Skeletal muscle tissue (tissue), 4 donors: ENCODE results near the gene ANKRD18B. TPM values are rescaled to one million over a fixed set of nuclear protein-coding genes. Genes with fewer than 3 reads are reported as not detected.
"Not testable (repeated sequence)": the region's sequence is repeated elsewhere in the genome, so short reads cannot be mapped to it uniquely, and the experiment has no call there.

Source experiments
- H3K27ac ChIP-seq: one replicate; pipeline ENCODE4 v1.7.0; 2013; ENCODE audit warnings: mild to moderate bottlenecking, low read depth, low read length, inconsistent platforms
- H3K27me3 ChIP-seq, 3 donors: one replicate each; pipeline ENCODE4 v1.7.0; 2013; ENCODE audit warnings: low read length in 3 of 3; ENCODE audit not compliant: control insufficient read depth in 3 of 3, insufficient read depth in 3 of 3
- H3K36me3 ChIP-seq, 3 donors: one replicate each; pipeline ENCODE4 v1.7.0; 2013; ENCODE audit warnings: low read length in 3 of 3; ENCODE audit not compliant: control insufficient read depth in 3 of 3, insufficient read depth in 3 of 3
- H3K4me1 ChIP-seq, 3 donors: one replicate each; pipeline ENCODE4 v1.7.0; 2013; ENCODE audit warnings: low read length in 3 of 3, mild to moderate bottlenecking in 3 of 3; ENCODE audit not compliant: control insufficient read depth in 3 of 3, insufficient read depth in 3 of 3
- H3K4me3 ChIP-seq, 3 donors: one replicate each; pipeline ENCODE4 v1.7.0; 2013; ENCODE audit warnings: low read length in 3 of 3
- H3K9ac ChIP-seq, 3 donors: one replicate each; pipeline ENCODE4 v1.7.0; 2013; ENCODE audit warnings: low read length in 3 of 3, mild to moderate bottlenecking in 3 of 3, moderate library complexity in 2 of 3, low read depth in 1 of 3
- H3K9me3 ChIP-seq, 3 donors: one replicate each; pipeline ENCODE4 v1.7.0; 2013; ENCODE audit warnings: low read length in 3 of 3; ENCODE audit not compliant: control insufficient read depth in 3 of 3
- total RNA-seq: library from RNA; depleted of rRNA; stranded (reverse); fragments of >200 nt; gene quantifications from one replicate; pipeline ENCODE4 v1.2.3, GENCODE V29; 2014
- donor health status: Osteomylitis.

Gene ANKRD18B
- total RNA-seq, 1 donor from 2014 or later: not detected

DNA sequence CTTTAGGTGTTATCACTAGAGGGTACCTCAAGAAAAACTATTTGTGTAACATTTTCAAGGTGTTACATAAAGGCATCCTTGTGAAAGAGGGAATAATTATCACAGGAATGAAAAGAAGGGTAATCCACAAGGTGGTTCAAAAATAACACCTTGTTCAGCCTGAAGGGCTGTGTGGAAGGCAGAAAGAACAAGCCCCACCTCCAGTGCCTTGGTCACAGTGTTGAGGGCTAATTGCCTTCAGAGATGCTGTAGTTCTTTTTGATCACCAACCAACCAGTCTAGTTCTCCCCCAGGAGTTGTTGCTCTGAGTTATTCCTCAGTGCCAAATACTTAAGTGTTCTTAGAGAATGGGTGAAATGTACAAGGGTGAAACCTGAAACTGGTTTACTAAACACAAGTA is 43.7 kb downstream of the ANKRD18B start:
- H3K9ac ChIP-seq, H3K36me3 ChIP-seq, H3K27me3 ChIP-seq, H3K27ac ChIP-seq, H3K9me3 ChIP-seq, H3K4me1 ChIP-seq, H3K4me3 ChIP-seq: not testable (repeated sequence)

DNA sequence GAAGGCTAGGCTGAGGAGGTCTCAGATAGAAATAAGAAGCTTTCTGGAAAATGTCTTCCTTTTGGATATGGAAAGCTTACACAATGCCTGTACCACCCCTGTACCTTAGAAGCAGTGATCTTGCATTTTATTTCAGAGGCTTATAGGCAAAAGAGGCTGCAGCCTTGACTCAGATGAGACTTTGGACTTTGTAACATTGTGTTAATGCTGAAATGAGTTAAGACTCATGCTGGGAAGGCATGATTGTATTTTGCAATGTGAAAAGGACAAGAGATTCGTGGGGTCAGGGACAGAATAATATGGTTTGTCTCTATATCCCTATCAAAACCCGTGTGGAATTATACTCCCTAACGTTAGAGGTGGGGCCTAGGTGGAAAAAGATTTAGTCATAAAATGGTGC is 53.7 kb downstream of the ANKRD18B start:
- H3K4me1 ChIP-seq, H3K27me3 ChIP-seq, H3K36me3 ChIP-seq, H3K4me3 ChIP-seq, H3K9me3 ChIP-seq, H3K27ac ChIP-seq, H3K9ac ChIP-seq: not testable (repeated sequence)

DNA sequence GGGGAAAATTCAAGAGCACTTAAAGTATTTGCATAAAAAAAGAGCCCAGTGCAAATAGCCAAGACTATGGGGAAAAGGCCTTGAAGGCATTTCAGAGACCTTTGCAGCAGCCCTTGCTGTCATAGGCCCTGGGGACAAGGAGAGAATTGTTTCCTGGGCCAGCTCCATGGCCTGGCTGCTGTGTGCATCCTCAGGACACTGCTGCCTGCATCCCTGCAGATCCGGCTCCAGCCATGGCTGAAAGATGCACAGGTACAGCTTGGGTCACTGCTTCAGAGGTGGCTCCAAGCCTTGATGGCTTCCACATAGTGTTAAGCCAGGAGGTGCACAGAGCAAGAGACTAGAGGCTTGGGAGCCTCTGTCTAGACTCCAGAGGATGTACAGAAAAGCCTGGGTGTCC is 55.9 kb downstream of the ANKRD18B start:
- H3K36me3 ChIP-seq, H3K27me3 ChIP-seq, H3K9me3 ChIP-seq, H3K9ac ChIP-seq, H3K4me1 ChIP-seq, H3K27ac ChIP-seq, H3K4me3 ChIP-seq: not testable (repeated sequence)

DNA sequence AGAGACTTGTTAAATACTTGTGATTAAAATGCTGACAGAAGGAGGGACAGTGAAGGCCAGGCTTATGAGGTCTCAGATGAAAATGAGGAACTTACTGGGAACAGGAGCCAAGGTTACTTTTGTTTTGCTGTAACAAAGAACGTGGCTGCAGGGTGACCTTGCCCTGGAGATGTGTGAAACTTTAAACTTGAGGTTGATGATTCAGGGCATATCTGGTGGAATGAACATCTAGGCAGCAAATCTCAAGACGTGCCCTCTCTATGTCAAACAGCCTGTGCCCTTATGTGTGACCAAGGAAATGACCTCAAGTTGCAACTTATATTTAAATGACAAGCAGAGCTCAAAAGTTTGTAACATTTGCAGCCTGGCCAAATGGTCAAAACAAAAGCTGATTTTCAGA is 58.6 kb downstream of the ANKRD18B start:
- H3K9ac ChIP-seq, H3K4me3 ChIP-seq, H3K27me3 ChIP-seq, H3K36me3 ChIP-seq, H3K27ac ChIP-seq, H3K4me1 ChIP-seq, H3K9me3 ChIP-seq: not testable (repeated sequence)

DNA sequence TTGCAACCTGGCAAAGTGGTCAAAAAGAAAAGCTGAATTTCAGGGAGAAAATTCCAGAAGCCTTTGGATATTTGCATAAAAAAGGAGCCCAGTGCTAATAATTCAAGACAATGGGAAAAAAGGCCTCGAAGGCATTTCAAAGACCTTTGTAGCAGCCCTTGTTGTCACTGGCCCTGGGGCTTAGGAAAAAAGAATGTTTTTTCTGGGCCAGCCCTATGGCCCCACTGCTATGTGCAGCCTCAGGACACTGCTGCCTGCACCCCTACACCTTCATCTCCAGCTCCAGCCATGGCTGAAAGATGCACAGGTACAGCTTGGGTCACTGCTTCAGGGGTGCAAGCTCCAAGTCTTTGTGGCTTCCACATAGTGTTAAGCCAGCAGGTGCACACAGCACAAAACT is 62.1 kb downstream of the ANKRD18B start:
- not testable (repeated sequence) for H3K36me3 ChIP-seq, H3K4me3 ChIP-seq, H3K27me3 ChIP-seq, H3K27ac ChIP-seq, H3K4me1 ChIP-seq, H3K9ac ChIP-seq, H3K9me3 ChIP-seq

DNA sequence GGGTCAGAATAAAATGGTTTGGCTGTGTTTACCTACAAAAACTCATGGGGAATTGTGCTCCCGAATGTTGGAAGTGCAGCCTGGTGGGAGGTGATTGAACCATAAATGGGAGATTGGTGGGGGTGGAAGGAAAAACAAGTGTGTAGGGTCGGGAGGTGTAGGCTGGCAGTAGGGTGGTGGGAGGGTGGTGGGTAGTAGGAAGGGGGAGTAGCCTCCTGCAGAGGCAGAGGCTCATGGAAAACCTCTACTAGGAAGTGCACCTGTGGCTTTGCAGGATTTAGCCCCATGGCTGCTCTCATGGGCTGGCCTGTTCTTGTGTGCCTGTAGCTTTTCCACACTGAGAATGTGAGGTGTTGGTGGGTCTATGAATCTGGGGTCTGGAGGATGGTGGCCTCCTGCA is 63.7 kb downstream of the ANKRD18B start:
- not testable (repeated sequence) for H3K9me3 ChIP-seq, H3K9ac ChIP-seq, H3K4me1 ChIP-seq, H3K27me3 ChIP-seq, H3K27ac ChIP-seq, H3K36me3 ChIP-seq, H3K4me3 ChIP-seq

DNA sequence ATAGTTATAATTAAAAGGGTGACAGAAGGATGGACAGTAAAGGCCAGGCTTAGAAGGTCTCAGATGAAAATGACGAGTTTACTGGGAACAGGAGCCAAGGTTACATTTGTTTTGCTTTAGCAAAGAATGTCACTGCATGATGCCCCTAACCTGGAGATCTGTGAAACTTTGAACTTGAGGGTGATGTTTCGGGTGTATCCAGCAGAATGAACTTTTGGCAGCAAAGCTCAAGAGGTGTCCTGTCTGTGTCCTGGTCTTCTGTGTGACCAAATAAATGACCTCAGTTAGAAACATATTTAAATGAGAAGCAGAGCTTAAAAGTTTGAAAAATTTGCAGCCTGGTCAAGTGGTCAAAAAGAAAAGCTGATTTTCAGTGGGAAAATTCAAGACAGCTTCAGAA is 64.8 kb downstream of the ANKRD18B start:
- not testable (repeated sequence) for H3K27ac ChIP-seq, H3K27me3 ChIP-seq, H3K36me3 ChIP-seq, H3K9ac ChIP-seq, H3K9me3 ChIP-seq, H3K4me1 ChIP-seq, H3K4me3 ChIP-seq

DNA sequence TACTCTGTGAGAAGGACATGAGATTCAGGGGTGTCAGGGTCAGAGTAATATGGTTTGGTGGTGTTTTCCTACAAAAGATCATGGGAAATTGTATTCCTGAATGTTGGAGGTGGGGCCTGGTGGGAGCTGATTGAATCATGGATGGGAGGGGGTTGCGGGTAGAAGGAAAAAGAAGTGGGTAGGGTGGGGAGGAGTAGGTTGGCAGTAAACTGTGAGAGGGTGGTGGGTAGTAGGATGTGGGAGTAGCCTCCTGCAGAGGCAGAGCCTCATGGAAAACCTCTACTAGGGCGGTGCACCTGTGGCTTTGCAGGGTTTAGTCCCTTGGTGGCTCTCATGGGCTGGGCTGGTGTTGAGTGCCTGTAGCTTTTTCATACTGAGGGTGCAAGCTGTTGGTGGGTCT is 66.8 kb downstream of the ANKRD18B start:
- not testable (repeated sequence) for H3K4me1 ChIP-seq, H3K9me3 ChIP-seq, H3K9ac ChIP-seq, H3K27me3 ChIP-seq, H3K36me3 ChIP-seq, H3K4me3 ChIP-seq, H3K27ac ChIP-seq

DNA sequence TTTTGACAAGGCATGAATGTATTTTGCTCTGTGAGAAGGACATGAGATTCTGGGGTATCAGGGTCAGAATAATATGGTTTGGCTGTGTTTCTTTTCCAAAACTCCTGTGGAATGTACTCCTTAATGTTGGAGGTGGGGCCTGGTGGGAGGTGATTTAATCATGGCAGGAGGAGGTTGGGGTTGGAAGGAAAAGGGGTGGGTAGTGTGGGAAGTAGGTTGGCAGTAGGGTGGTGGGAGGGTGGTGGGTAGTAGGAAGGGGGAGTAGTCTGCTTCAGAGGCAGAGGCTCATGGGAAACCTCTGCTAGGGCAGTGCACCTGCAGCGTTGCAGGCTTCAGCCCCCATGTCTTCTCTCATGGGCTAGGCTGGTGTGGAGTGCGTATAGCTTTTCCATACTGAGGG is 72.9 kb downstream of the ANKRD18B start:
- not testable (repeated sequence) for H3K4me3 ChIP-seq, H3K36me3 ChIP-seq, H3K27me3 ChIP-seq, H3K4me1 ChIP-seq, H3K9ac ChIP-seq, H3K27ac ChIP-seq, H3K9me3 ChIP-seq

DNA sequence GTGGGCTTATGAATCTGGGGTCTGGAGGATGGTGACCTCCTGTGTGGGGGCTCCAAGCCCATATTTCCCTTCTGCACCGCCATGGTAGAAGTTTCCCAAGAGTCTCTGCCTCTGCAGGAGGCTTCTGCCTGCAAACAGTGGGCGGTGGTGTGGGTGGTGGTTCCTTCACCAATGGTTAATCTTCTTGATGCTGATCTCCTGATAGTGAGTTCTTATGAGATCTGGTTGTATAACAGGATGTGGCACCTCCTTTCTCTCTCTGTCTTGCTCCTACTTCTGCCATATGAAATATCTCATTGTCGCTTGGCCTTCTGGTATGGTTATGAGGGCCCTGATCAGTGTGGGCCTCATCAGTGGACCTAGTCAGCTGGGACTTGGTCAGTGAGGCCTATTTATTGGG is 73.3 kb downstream of the ANKRD18B start:
- not testable (repeated sequence) for H3K4me1 ChIP-seq, H3K27ac ChIP-seq, H3K4me3 ChIP-seq, H3K9me3 ChIP-seq, H3K27me3 ChIP-seq, H3K9ac ChIP-seq, H3K36me3 ChIP-seq

DNA sequence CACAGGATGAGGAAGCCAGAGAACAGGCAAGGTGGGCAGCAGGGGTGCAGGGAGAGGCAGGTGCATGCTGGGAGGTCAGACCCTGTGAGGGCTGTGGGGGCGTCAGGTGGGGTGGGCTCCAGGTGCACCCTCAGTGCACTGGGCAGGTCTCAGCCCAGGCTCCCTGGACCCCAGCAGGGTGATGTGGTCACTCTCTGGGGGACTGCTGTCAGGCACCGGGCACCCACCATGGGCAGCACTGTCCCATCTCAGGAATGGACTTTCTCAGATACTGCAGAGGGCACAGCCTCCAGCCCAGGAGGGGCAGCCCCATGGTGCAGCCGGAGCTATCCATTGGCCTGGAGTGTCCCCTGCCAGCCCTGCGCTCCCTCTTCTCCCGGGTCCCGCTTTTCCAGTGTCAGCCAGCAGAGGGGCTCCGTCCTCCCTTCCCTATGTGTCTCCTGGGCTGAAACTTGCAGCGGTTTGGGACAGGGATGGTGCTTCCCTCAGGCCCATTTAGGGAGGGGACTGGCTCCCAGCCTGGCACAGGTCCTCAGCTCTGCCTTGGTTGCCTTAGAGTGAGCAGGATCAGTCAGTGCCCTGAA is 74.8 kb downstream of the ANKRD18B start:
- not testable (repeated sequence) for H3K36me3 ChIP-seq, H3K4me1 ChIP-seq, H3K4me3 ChIP-seq, H3K27ac ChIP-seq, H3K27me3 ChIP-seq, H3K9ac ChIP-seq, H3K9me3 ChIP-seq
